ENCODE measurements around the gene CTNNAL1.
A peak's percentile ranks its signal among the peaks of the same experiment; 100 is the strongest.
"Not testable (repeated sequence)": the region's sequence is repeated elsewhere in the genome, so short reads cannot be mapped to it uniquely, and the experiment has no call there.

Gene CTNNAL1

DNA sequence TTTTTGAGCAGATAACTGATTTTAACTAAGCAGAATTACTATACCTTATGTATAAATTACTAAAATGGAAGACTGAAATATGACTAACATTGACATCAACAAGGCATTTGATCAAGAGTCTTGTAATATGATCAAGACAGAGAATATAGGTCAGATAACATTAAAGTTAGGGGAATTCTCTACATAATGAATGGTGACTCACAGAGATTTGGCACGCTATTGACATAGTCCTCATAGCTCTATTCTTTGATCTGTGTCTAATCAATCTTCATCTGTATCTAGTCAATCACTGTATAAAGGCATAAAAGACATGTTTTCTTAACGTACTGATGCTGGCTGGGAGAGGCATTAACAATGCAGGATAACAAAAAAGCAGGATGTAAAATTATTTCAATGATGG lies 61.7 kb downstream of the CTNNAL1 start:
- in situ Hi-C loops (cut with MboI; ENCODE audit: low pct_unique_long_range_greater_than_20kb, low sequenced_read_pairs): no loop called here
- DNase-seq: no peak

DNA sequence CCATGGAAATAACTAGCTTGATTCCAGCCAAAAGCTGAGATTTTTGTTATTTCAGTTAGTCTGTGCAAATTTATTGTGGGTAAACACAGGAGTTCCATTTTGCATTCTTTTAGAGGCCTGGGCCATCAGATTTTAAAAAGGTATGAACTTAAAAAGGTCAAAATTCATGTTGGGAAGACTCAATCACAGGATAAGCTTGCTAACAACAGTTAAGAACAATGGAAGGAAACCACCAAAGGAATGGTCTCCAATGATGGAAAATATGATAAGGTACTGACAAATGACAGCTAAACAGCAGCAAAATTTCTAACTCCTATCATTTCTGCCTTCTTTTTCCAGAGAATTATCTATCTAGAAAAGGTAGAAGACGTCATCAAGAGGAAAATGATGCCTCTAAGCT lies 63.1 kb downstream of the CTNNAL1 start:
- no peak for DNase-seq
- in situ Hi-C loops (cut with MboI; ENCODE audit: low pct_unique_long_range_greater_than_20kb, low sequenced_read_pairs): no loop called here

DNA sequence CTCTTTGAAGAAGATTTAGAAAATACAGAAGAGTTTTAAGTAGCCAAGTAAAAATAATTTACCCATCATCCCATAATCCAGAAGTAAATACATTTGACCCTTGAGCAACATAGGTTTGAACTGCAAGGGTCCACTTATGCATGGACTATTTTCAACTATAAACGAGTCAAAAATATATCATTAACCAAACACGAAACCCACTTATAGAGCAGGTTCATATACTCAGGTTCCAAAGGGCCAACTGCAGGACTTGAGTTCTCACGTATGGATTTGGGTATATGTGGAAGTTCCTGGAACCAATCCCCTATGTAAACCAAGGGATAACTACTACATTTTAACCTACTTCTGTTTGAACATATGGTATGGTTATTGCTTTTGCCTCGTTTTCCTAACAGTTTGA lies 73.3 kb downstream of the CTNNAL1 start:
- in situ Hi-C loops (cut with MboI; ENCODE audit: low pct_unique_long_range_greater_than_20kb, low sequenced_read_pairs): no loop called here
- DNase-seq: no peak

DNA sequence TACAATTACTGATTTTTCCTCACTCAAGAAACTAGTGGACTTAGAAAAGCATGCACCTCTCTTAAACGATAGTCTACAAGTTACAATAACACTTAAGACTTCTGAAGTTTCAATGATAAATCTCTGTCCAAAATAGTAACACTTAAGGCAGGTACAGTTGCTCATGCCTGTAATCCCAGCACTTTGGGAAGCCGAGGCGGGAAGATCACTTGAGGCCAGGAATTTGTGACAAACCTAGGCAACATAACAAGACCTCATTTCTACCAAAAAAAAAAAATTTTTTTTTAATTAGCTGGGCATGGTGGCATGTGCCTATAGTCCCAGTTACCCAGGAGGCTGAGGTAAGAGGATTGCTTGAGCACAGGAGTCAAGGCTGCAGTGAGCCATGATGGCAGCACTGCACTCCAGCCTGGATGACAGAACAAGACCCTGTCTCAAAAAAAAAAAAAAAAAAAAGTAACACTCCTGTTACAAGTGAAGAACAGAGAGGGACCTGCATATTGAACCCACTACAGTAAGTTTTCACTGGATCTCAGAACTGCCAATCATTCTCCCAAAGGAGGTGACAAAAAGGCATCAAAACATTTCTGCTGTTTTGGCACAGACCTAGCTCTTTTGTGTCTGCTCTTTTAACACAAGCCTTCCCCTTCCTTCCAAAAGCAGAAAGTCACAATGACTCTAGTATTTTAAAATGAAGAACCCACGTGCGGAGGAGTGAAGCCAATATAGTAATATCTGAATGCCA lies 75.6 kb downstream of the CTNNAL1 start:
- in situ Hi-C loops (cut with MboI; ENCODE audit: low pct_unique_long_range_greater_than_20kb, low sequenced_read_pairs): no loop called here
- no peak for DNase-seq

DNA sequence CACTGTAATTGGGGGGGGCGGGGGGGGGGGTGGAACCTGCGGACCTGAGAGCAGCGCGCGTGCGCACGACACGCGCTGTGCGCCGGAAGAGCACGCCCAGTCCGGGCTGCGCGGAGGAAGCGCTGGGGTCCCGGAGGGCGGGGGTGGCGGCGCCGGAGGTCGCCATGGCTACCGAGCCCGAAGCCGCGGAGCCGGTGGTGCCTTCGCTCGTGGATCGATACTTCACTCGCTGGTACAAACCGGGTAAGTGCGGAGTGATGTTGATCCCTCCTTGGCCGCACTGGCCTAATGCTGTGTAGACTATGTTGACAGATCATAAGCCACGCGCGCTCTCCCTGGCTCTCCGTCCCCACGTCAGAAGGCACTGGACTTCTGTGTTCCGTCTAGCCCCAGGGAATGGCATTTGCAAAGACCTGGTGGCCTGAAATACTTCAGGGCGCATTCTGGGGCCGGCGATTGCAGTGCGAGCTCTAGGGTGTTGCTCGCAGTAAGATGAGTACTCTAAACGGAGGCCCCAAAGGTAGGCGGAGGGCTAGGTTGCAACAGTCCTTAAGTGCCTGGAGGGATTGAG lies 78.9 kb downstream of the CTNNAL1 start, which contains the start of gene ABITRAM:
TSS of gene ABITRAM (plus strand) at position 78 of the 571 bp plus-strand sequence. CDS start at position 165, 87 bp downstream.
- in situ Hi-C loops (cut with MboI; ENCODE audit: low pct_unique_long_range_greater_than_20kb, low sequenced_read_pairs): no loop called here
- peak; percentile 81 for DNase-seq

DNA sequence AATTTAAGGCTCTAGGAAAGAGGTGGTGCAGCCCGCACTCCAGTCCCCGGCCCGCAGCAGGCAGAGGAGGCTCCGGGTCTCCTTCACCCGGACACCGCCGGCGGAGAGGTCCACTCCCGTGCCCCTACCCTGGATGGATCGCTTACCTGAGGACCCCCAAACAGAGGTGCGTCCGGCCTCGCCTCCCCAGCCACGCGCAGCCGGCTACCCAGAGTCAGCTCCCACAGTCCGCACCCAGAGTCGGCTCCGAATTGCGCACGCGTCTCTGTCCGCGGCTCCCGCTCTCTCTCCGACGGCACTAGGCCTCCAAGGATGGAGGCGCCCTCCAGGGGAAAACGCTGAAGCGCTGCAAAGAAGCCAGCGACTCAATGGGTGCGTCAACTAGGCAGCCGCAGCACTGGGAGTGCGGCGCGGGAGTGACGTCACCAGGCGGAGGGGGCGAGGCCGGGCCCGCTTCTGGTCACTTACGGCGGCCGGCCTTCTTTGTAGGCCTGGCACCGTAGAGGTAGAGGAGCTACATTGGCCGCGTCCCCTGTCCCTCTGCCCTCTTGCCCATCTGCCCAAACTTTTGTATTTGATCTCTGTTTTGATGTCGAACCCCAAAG lies 79.5 kb downstream of the CTNNAL1 start, which contains the start of gene ELP1:
TSS of gene ELP1 (minus strand) at position 407 of the 605 bp plus-strand sequence. CDS start 2,978 bp downstream, outside the sequence.
- in situ Hi-C loops (cut with MboI; ENCODE audit: low pct_unique_long_range_greater_than_20kb, low sequenced_read_pairs): no loop called here
- peak; percentile 92 for DNase-seq

DNA sequence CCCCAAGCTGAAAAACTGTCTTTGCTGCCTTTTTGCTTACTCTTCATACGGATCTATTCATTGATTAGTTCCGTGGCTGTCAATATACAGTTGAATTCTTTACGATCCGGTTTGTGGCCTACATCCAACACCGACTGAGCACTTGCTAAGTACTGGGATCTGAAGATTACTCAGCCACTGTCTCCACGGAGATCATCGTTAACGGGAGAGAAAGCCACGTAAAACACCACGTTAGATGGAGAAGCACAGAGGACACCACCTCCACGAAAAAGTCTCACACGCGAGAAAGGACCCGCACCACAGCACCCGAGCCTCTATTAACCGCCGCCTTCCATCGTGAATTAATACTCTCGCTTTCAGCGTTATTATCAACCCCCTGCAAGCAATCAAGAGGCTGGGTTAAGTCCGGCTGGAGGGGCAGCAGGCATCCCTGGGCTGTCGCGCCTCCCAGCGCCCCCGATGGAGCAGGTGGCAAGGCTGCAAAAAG lies 80.0 kb downstream of the CTNNAL1 start:
- DNase-seq: no peak

DNA sequence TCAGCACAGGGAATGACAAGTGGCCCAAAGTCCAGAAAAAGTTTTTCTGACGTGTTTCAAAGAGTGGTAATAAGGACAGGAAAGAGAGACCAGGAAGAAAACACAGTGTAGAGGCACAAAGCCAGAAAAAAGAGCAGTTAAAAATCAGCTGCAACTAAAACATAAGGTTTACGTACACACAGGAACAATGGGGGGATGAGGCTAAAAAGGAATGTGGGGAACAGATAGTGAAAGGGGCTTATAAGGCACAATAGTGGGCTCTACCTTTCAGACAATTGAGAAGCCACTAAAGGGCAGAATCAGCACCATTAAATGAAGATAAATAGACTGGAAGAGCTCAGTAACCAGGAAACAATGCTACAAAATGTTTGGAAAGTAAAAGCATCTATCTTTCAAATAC lies 84.9 kb downstream of the CTNNAL1 start:
- DNase-seq: no peak
- in situ Hi-C loops (cut with MboI; ENCODE audit: low pct_unique_long_range_greater_than_20kb, low sequenced_read_pairs): no loop called here

More for the DNA sequence above, 80.0 kb downstream of the CTNNAL1 start:
- in situ Hi-C loops (cut with MboI; ENCODE audit: low pct_unique_long_range_greater_than_20kb, low sequenced_read_pairs): no loop called here

DNA sequence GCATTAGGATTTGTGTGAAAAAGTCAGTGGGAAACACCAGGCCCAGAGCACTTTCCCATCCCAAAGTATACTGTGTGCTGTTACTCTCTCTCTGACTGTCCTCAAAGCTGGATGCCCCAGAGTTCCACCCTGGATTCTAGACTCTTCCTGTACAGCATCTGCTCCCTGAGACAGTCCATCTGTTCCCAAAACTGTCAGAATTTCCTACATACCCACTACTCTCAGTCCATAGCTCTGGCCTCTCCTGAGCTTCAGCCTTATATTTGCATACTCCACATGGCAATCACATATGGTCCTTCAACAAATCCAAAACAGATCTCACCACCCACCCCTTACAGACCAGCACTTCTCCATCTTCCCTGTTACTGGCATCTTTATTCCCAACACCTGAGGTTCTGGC lies 88.8 kb downstream of the CTNNAL1 start:
- DNase-seq: no peak
- in situ Hi-C loops (cut with MboI; ENCODE audit: low pct_unique_long_range_greater_than_20kb, low sequenced_read_pairs): no loop called here

DNA sequence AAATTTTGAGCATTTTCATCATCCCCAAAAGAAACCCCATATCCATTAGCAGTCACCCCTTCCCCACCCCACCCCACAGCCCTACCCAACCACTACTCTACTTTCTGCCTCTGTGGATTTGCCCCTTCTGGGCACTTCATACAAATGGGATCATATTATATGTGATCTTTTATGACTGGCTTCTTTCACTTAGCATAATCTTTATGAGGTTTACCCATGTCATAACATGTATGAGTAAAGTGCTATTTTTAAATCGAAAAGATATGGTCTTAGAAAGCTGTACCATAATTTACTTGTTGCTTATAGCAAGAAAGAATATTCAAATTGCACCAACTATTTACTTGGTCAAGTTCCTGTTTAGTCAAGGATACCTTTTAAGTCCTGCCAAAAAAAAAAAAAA lies 92.1 kb downstream of the CTNNAL1 start:
- in situ Hi-C loops (cut with MboI; ENCODE audit: low pct_unique_long_range_greater_than_20kb, low sequenced_read_pairs): no loop called here
- no peak for DNase-seq

DNA sequence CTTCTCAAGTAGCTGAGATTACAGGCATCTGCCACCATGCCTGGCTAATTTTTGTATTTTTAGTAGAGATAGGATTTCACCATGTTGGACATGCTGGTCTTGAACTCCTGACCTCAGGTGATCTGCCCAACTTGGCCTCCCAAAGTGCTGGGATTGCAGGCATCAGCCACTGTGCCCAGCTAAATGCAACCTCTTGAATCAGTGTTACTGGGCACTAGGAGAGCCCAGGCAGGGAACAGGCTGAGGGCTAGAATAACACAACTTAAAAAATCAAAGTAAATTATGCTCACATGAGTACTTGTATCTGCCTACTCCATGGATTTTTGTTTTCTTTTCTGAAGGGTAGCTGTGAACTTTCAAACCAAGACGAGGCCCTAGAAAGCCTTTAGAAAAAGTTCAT lies 92.9 kb downstream of the CTNNAL1 start:
- in situ Hi-C loops (cut with MboI; ENCODE audit: low pct_unique_long_range_greater_than_20kb, low sequenced_read_pairs); DNase-seq: not testable (repeated sequence)

DNA sequence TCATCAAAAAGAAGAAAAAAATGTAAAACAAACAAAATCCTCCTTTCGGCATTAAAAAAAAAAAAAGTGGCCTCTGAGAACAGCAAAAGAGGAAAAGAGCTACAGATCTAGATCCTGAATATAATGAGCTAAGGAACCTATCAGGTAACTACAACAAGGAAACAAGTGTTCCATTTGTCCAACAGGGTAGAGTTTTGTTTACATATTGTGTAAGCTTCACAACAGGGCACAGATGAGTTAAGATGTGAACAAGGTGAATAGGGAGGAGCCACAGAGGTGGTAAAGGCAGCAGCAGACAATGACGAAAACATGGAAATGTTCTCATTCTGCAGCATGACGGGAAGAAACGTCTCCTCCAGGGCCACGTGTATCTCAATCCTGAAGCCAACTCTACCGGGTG lies 93.8 kb downstream of the CTNNAL1 start:
- in situ Hi-C loops (cut with MboI; ENCODE audit: low pct_unique_long_range_greater_than_20kb, low sequenced_read_pairs): no loop called here
- no peak for DNase-seq

DNA sequence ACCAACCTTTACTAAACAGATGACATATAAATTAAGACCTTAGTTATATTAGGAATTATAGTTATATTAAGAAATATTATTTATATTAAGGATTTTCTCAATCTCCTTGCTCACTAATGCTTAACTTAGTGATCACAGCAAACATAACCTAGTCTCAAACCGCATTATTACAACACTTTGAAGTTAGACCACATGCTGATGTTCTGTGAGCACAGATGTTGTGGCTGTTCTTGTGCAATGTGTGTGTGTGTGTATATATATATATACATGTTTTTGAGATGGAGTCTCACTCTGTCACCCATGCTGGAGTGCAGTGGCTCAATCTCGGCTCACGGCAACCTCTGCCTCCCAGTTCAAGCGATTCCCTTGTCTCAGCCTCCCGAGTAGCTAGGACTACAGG lies 99.9 kb downstream of the CTNNAL1 start:
- DNase-seq: no peak
- in situ Hi-C loops (cut with MboI; ENCODE audit: low pct_unique_long_range_greater_than_20kb, low sequenced_read_pairs): no loop called here

DNA sequence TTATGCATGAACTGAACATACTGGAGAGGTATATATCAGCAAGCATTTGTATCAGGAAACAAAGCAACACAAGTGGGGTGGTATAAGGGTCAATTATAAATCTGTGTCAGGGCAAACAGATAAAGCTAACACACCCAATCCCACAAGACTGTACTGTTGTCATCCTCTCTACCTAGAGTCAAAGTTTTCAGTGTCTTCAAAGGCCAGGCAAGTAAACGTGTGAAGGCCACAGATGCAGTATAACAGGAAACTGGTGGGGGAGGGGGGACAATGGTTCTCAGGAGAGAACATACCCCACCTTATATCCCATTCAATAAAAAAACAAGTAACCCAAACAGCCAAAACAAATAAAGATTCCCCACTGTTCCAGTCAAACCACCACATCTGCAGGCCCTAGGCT lies 101.5 kb downstream of the CTNNAL1 start:
- DNase-seq: no peak
- in situ Hi-C loops (cut with MboI; ENCODE audit: low pct_unique_long_range_greater_than_20kb, low sequenced_read_pairs): no loop called here

DNA sequence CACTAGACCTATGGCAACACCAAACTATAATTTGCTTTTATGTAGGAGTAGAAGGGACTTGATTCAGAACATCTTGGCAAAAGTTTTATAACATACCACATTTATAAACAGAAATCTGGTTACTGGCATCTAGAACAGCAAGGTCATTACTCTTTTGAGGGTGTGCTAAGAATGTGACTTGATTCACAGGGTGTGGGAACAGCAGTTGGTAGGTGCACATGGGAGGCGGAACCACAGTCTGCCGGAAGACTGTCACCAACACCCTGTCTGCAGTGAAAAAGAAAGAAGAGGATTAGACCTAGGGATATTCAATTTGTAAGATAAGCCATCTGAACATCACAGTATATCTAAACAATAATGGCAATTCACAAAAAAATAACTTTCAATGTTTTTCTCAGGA lies 102.4 kb downstream of the CTNNAL1 start:
- in situ Hi-C loops (cut with MboI; ENCODE audit: low pct_unique_long_range_greater_than_20kb, low sequenced_read_pairs): no loop called here
- no peak for DNase-seq

DNA sequence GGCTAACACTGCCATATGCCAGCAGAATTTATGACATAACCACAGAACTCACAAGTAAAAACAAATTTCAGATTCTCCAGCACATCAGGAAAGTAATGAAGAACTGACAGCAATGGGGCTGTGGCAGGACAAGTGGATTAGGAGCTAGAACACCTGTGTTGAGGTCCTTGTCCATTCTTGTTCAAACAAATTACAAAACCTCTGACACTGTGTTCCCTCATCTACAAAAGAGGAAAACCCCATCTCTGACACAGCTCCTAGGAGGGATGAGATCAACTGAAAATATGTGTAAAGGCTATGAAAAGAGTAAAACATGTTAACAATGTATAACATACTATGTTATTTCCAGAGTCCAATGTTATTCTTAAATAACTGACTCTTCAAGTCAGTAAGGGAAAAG lies 102.9 kb downstream of the CTNNAL1 start:
- DNase-seq: no peak
- in situ Hi-C loops (cut with MboI; ENCODE audit: low pct_unique_long_range_greater_than_20kb, low sequenced_read_pairs): no loop called here

DNA sequence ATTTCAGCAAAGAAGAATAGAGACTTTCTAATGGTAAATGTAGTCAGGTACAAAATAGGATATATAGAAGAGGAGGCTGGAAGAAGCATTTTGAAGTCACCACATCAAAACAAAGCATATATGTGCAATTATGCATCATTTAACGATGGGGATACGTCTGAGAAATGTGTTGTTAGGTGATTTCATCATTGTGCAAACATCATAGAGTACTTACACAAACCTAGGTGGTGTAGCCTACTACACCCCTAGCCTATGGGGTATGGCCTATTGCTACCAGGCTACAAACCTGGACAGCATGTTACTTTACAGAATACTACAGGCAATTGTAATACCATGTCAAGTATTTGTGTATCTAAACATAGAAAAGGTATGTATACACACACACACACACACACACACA lies 107.8 kb downstream of the CTNNAL1 start:
- DNase-seq: no peak
- in situ Hi-C loops (cut with MboI; ENCODE audit: low pct_unique_long_range_greater_than_20kb, low sequenced_read_pairs): no loop called here

DNA sequence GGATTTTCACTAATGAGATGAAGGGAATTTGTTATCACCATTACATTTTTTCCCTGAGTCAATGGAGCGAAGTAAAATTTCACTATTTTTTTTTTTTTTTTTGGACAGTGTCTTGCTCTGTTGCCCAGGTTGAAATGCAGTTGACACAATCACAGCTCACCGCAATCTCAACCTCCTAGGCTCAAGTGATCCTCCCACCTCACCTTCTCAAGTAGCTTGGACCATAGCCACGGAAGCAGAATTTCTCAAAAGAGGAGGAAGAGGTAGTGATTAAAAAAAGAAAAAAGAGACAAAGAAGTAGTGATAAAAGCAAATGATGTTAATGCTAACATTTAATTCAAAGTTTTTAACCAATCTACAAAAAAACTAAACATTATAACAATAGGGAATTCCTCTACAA lies 109.1 kb downstream of the CTNNAL1 start:
- no peak for DNase-seq
- in situ Hi-C loops (cut with MboI; ENCODE audit: low pct_unique_long_range_greater_than_20kb, low sequenced_read_pairs): no loop called here

DNA sequence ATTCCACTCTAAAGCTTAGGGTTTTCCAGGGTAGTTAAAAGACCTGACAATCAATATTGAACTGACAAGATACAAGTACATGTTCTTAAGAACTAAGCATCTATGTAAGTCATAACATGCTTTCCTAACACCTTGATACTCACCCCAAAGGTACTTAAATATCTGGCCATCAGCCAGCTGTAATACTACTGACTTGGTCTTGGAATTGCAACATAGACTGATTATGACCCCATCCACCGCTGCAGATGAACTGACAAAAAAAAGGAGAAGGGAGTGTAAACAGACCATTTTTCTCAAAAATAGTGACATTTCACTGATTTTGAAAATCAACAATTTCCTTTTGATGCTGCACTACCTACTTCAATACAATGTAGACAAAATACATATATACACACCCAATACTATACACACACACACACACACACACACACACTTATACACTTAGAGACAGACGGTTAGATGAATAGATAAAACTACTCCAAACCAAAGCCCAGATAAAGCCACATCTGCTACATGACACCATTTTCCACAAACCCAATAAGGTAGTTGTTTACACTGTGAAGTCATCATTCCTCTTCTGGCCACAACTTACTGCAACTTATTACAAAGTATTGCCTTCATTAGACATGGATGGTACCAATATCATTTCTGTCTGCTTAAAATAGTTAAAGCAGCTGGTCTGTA lies 109.7 kb downstream of the CTNNAL1 start:
- DNase-seq: no peak
- in situ Hi-C loops (cut with MboI; ENCODE audit: low pct_unique_long_range_greater_than_20kb, low sequenced_read_pairs): no loop called here

DNA sequence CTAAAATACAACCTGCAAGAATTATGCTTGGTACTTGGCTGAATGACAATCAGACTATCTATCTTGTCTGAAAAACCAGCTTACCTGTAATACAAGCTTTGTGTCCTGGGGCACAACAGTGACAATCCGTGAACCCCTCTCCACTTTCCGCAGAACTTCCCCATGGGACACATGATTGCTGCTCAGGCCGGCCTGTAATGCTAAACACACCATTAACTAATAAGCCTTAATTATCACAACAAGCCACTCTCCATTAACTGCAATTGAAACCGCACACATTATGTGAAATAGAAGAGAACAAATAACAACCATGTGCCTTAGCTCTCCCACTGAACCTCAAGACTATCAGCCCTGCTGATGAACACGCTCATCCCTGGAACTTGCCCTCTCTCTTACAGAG lies 113.1 kb downstream of the CTNNAL1 start:
- no peak for DNase-seq
- in situ Hi-C loops (cut with MboI; ENCODE audit: low pct_unique_long_range_greater_than_20kb, low sequenced_read_pairs): no loop called here
